A673 (cell line): ENCODE measurements around the gene SGMS2. TPM values are rescaled to one million over a fixed set of nuclear protein-coding genes. Genes with fewer than 3 reads are reported as not detected.

Experiments used
- BruUV-seq: library from RNA; stranded (reverse); fragments of 400-500 nt; replicated peaks from 2 replicates; lab custom pipeline; 2021; lab: Mats Ljungman, UMichigan
- CTCF ChIA-PET: fragments of 300-600 bp; sonication (Branson Sonifier 250); formaldehyde crosslinking; loops from one replicate; lab custom pipeline; 2022; ENCODE audit warnings: antibody characterized with exemption; lab: Charles Lee
- POLR2A ChIA-PET: fragments of 300-600 bp; sonication (Branson Sonifier 250); formaldehyde crosslinking; loops from one replicate; lab custom pipeline; 2022; ENCODE audit warnings: antibody characterized with exemption; ENCODE audit not compliant: low non-redundant PET; lab: Charles Lee
- DNase-seq: peaks from one replicate; pipeline ENCODE4 v3.0.0-alpha.2; 2015; ENCODE audit warnings: low spot score
- H3K27ac ChIP-seq: fragments of 200-600 bp; sonication (generic); 2 replicates; pipeline ENCODE4 v1.5.1; 2016; ENCODE audit warnings: mixed run types, low read depth, mild to moderate bottlenecking, mixed read lengths, antibody characterized with exemption, low read length; ENCODE audit not compliant: poor library complexity, severe bottlenecking
- H3K27me3 ChIP-seq: fragments of 200-600 bp; sonication (generic); replicated peaks from 2 replicates; pipeline ENCODE4 v1.6.1; 2017; ENCODE audit warnings: mixed run types, low read depth, mild to moderate bottlenecking, mixed read lengths, antibody characterized with exemption, low read length; ENCODE audit not compliant: insufficient read depth, poor library complexity
- H3K36me3 ChIP-seq: fragments of 200-600 bp; sonication (generic); 2 replicates; pipeline ENCODE4 v1.6.1; 2016; ENCODE audit warnings: mixed run types, mild to moderate bottlenecking, mixed read lengths, antibody characterized with exemption, low read length; ENCODE audit not compliant: insufficient read depth, poor library complexity, severe bottlenecking
- H3K4me1 ChIP-seq: fragments of 200-600 bp; sonication (generic); 2 replicates; pipeline ENCODE4 v1.6.1; 2017; ENCODE audit warnings: mixed run types, mild to moderate bottlenecking, mixed read lengths, antibody characterized with exemption, low read length; ENCODE audit not compliant: insufficient read depth, poor library complexity, severe bottlenecking
- H3K4me3 ChIP-seq: fragments of 200-600 bp; sonication (generic); 2 replicates; pipeline ENCODE4 v1.5.1; 2016; ENCODE audit warnings: low read depth, mixed run types, mild to moderate bottlenecking, mixed read lengths, low read length; ENCODE audit not compliant: poor library complexity, severe bottlenecking
- H3K9me3 ChIP-seq: fragments of 200-600 bp; sonication (generic); 2 replicates; pipeline ENCODE4 v1.6.1; 2016; ENCODE audit warnings: mixed run types, low read depth, mild to moderate bottlenecking, mixed read lengths, antibody characterized with exemption, low read length; ENCODE audit not compliant: poor library complexity, severe bottlenecking
- EZH2 ChIP-seq: fragments of 200-600 bp; sonication (generic); IDR thresholded peaks from 2 replicates; pipeline ENCODE4 v1.6.1; 2017; ENCODE audit warnings: borderline replicate concordance, low read depth, mild to moderate bottlenecking, mixed read lengths, antibody characterized with exemption, low read length; ENCODE audit not compliant: poor library complexity, severe bottlenecking
- intact Hi-C: fragments of 100-400 bp; cut with micrococcal nuclease; formaldehyde crosslinking; loops from one replicate; pipeline ENCODE4 v1.10.0; 2022; ENCODE audit not compliant: unreplicated experiment
- total RNA-seq: library from RNA; stranded (reverse); gene quantifications from 2 replicates; pipeline ENCODE4 v1.2.3, GENCODE V29; 2021
- TF ChIP-seq, protein P1 (sequence below): fragments of 300-800, 200-600 bp; sonication (generic); conservative IDR thresholded peaks from 2 replicates; pipeline ENCODE4 v1.5.1; 2017; ENCODE audit warnings: low read depth, mild to moderate bottlenecking, antibody characterized with exemption, low read length, moderate library complexity, mixed read lengths

SGMS2 gene
- total RNA-seq, 1 experiment from 2014 or later = 4.3 TPM

- no peaks in the 10 kb centered on the region for H3K4me1 ChIP-seq
- ChIA-PET CTCF (no interaction called here), POLR2A (no interaction called here)
- no peaks in the 10 kb centered on the region for H3K27me3 ChIP-seq
- intact Hi-C loops = no loop called here
- BruUV-seq = no TSS peak
- H3K27ac ChIP-seq = no peak overlapping the region
- no peak for DNase-seq
- H3K4me3 ChIP-seq = no peak overlapping the region
- H3K9me3 ChIP-seq = peaks cover 12% of the 10 kb centered on the region
- TF ChIP-seq, protein P1, sequence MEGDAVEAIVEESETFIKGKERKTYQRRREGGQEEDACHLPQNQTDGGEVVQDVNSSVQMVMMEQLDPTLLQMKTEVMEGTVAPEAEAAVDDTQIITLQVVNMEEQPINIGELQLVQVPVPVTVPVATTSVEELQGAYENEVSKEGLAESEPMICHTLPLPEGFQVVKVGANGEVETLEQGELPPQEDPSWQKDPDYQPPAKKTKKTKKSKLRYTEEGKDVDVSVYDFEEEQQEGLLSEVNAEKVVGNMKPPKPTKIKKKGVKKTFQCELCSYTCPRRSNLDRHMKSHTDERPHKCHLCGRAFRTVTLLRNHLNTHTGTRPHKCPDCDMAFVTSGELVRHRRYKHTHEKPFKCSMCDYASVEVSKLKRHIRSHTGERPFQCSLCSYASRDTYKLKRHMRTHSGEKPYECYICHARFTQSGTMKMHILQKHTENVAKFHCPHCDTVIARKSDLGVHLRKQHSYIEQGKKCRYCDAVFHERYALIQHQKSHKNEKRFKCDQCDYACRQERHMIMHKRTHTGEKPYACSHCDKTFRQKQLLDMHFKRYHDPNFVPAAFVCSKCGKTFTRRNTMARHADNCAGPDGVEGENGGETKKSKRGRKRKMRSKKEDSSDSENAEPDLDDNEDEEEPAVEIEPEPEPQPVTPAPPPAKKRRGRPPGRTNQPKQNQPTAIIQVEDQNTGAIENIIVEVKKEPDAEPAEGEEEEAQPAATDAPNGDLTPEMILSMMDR = no peak
- no peak for TF ChIP-seq EZH2
- H3K36me3 ChIP-seq = no peaks in the 10 kb centered on the region
Observed at GRCh38 chr4:107915220-107915619, 90.5 kb downstream of the SGMS2 start.

GRCh38 chr4:107916623-107917022, 91.9 kb downstream of the SGMS2 start:
- POLR2A ChIA-PET = no interaction called here
- Histone ChIP-seq H3K27ac (no peak overlapping the region), H3K9me3 (peaks cover 16% of the 10 kb centered on the region), H3K36me3 (no peaks in the 10 kb centered on the region), H3K4me3 (no peak overlapping the region), H3K4me1 (no peaks in the 10 kb centered on the region), H3K27me3 (no peaks in the 10 kb centered on the region)
- no peak for DNase-seq
- TF ChIP-seq EZH2 = no peak
- TF ChIP-seq, protein P1 = no peak
- CTCF ChIA-PET = no interaction called here
- BruUV-seq = no TSS peak
- intact Hi-C loops = no loop called here

DNA sequence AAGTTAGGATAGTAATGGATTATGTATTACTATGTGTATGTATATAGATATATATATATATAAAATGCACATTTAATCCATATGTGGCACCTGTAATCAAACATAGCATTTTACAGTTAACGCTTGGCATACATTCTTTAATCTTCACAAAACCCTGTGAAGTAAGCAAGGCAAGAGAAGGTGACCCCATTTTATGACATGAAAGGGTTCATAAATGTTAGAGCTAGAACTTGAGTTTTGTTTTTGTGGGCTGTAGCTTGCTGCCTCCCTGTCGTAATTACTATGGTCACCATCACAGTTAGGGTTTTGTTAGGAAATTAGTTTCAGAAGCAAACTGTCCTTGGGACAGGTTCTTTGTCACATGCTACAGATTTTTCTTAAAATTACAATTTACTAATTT, 92.8 kb downstream of the SGMS2 start:
- TF ChIP-seq, protein P1 = no peak
- no peak for TF ChIP-seq EZH2
- CTCF ChIA-PET = no interaction called here
- POLR2A ChIA-PET = no interaction called here

More for the DNA sequence above, 92.8 kb downstream of the SGMS2 start:
- no peak for DNase-seq
- Histone ChIP-seq H3K27ac (no peak overlapping the region), H3K27me3 (no peaks in the 10 kb centered on the region), H3K36me3 (no peaks in the 10 kb centered on the region), H3K4me3 (no peak overlapping the region), H3K9me3 (peaks cover 16% of the 10 kb centered on the region), H3K4me1 (no peaks in the 10 kb centered on the region)
- no TSS peak for BruUV-seq
- intact Hi-C loops = no loop called here
